ENCODE measurements around the gene EFCAB7. TPM values are rescaled to one million over a fixed set of nuclear protein-coding genes. Genes with fewer than 3 reads are reported as not detected.

EFCAB7 gene
- total RNA-seq, 1 experiment from 2014 or later, result 3.6 TPM

GRCh38 chr1:63600248-63600647 lies 76.9 kb downstream of the EFCAB7 start:
- peaks cover 82% of the 10 kb centered on the region for H3K79me2 ChIP-seq (ENCODE audit: low read length)
- POLR2A ChIA-PET (ENCODE audit: unreplicated experiment), result no interaction called here
- CTCF ChIA-PET, result no interaction called here
- 0 out of 2 replicates have a peak overlapping the region, but pooled peaks have one; percentile 16 for H3K4me2 ChIP-seq (ENCODE audit: low read length)
- H3K36me3 ChIP-seq (ENCODE audit: low read depth, low read length), result no peaks in the 10 kb centered on the region
- intact Hi-C loops (cut with micrococcal nuclease), result no loop called here
- H3K9me2 ChIP-seq (replicated peaks; ENCODE audit: low read length), result no peaks in the 10 kb centered on the region
- DNase-seq, result peak; percentile 31
- peaks cover 18% of the 10 kb centered on the region; the same call in 1 of the 2 replicates for H4K20me1 ChIP-seq (ENCODE audit: low read length)
- no peak overlapping the region for H3K27ac ChIP-seq (ENCODE audit: low read length)
- no peak overlapping the region for H2AFZ ChIP-seq (ENCODE audit: low read length)
- TF ChIP-seq CTCF (conservative IDR thresholded peaks at IDR 0.05; ENCODE audit: low read depth, low read length) (no peak), EZH2phosphoT487 (IDR thresholded peaks at IDR 0.05; ENCODE audit: borderline replicate concordance, low read length) (no peak), EZH2 (IDR thresholded peaks at IDR 0.05; ENCODE audit: low read length, unreplicated experiment) (no peak)
- H3F3A ChIP-seq (ENCODE audit: low read length, unreplicated experiment), result no peaks in the 10 kb centered on the region
- peak; percentile 54 for ATAC-seq
- no TSS peak for BruUV-seq (replicated peaks)
- H3K4me3 ChIP-seq (ENCODE audit: low read length), result no peak overlapping the region
- H3K9ac ChIP-seq (ENCODE audit: low read length), result no peak overlapping the region
- H3K27me3 ChIP-seq (ENCODE audit: low read length), result no peaks in the 10 kb centered on the region
- peaks cover 19% of the 10 kb centered on the region for H3K4me1 ChIP-seq (ENCODE audit: insufficient read depth, low read length)
- no peaks in the 10 kb centered on the region for H3K9me3 ChIP-seq (ENCODE audit: low read length)

DNA sequence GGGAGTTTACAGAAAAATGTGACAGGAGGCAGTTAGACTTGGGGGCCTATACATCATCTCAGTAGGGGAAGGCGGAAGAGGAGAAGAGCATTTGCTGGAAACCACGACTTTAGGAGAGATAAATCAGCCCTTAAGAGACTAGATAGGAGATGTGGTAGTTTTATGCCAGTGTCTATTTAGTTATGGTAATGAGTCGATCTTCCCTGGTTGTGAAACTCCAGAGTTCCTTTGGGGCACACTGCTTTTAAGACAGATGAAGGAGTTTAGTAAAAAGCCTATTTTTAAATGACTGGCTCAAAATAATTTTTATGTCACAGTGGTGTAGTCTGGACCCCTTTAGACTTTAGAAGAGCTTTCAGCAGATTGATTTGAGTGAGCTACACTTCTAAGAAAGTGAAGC lies 77.7 kb downstream of the EFCAB7 start:
- no peak overlapping the region for H3K4me3 ChIP-seq (ENCODE audit: low read length)
- no peaks in the 10 kb centered on the region for H3K27me3 ChIP-seq (ENCODE audit: low read length)
- peaks cover 18% of the 10 kb centered on the region; the same call in 1 of the 2 replicates for H4K20me1 ChIP-seq (ENCODE audit: low read length)
- H3K4me1 ChIP-seq (ENCODE audit: insufficient read depth, low read length), result peaks cover 19% of the 10 kb centered on the region
- ATAC-seq (no peak), DNase-seq (no peak)
- no peak overlapping the region for H3K9ac ChIP-seq (ENCODE audit: low read length)
- TF ChIP-seq EZH2phosphoT487 (IDR thresholded peaks at IDR 0.05; ENCODE audit: borderline replicate concordance, low read length) (no peak), CTCF (conservative IDR thresholded peaks at IDR 0.05; ENCODE audit: low read depth, low read length) (no peak)
- no peaks in the 10 kb centered on the region for H3K36me3 ChIP-seq (ENCODE audit: low read depth, low read length)
- ChIA-PET CTCF (no interaction called here), POLR2A (ENCODE audit: unreplicated experiment) (no interaction called here)
- H3K79me2 ChIP-seq (ENCODE audit: low read length), result peaks cover 74% of the 10 kb centered on the region
- H3K9me2 ChIP-seq (replicated peaks; ENCODE audit: low read length), result no peaks in the 10 kb centered on the region
- no TSS peak for BruUV-seq (replicated peaks)
- no peak overlapping the region for H3K27ac ChIP-seq (ENCODE audit: low read length)
- intact Hi-C loops (cut with micrococcal nuclease), result no loop called here
- H3F3A ChIP-seq (ENCODE audit: low read length, unreplicated experiment), result no peaks in the 10 kb centered on the region
- H3K9me3 ChIP-seq (ENCODE audit: low read length), result no peaks in the 10 kb centered on the region
- H2AFZ ChIP-seq (ENCODE audit: low read length), result no peak overlapping the region
- H3K4me2 ChIP-seq (ENCODE audit: low read length), result no peak overlapping the region

DNA sequence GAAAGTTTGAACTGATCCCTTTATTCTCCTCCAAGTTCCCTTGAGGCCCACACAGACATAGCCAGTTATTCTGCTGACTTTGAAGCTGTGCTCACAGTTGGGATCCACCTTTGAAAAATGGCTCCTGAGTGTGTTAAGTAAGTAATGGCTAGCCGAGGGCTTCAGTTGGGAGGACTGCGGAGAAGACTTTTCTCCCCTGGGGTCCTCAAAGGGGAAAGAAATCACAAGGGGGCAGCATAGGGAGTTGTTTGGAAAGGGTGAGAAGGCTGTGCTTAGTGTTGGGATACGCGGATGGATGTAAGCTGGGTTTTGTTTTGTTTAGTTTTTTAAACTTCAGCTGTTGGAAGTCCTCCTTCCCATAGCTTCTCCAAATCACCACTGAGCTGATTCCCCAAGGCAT lies 78.1 kb downstream of the EFCAB7 start:
- no peak for ATAC-seq
- Histone ChIP-seq H3K9me2 (replicated peaks; ENCODE audit: low read length) (no peaks in the 10 kb centered on the region), H3K27me3 (ENCODE audit: low read length) (no peaks in the 10 kb centered on the region), H3K4me1 (ENCODE audit: insufficient read depth, low read length) (peaks cover 18% of the 10 kb centered on the region), H3K9ac (ENCODE audit: low read length) (no peak overlapping the region), H3K27ac (ENCODE audit: low read length) (no peak overlapping the region), H3K79me2 (ENCODE audit: low read length) (peaks cover 70% of the 10 kb centered on the region), H3K9me3 (ENCODE audit: low read length) (no peaks in the 10 kb centered on the region), H2AFZ (ENCODE audit: low read length) (no peak overlapping the region), H3F3A (ENCODE audit: low read length, unreplicated experiment) (no peaks in the 10 kb centered on the region), H3K36me3 (ENCODE audit: low read depth, low read length) (no peaks in the 10 kb centered on the region), H3K4me3 (ENCODE audit: low read length) (no peak overlapping the region), H3K4me2 (ENCODE audit: low read length) (no peak overlapping the region), H4K20me1 (ENCODE audit: low read length) (peaks cover 18% of the 10 kb centered on the region; the same call in 1 of the 2 replicates)
- intact Hi-C loops (cut with micrococcal nuclease), result no loop called here
- no TSS peak for BruUV-seq (replicated peaks)
- POLR2A ChIA-PET (ENCODE audit: unreplicated experiment), result no interaction called here
- CTCF ChIA-PET, result no interaction called here
- no peak for DNase-seq
- TF ChIP-seq EZH2 (IDR thresholded peaks at IDR 0.05; ENCODE audit: low read length, unreplicated experiment) (no peak), CTCF (conservative IDR thresholded peaks at IDR 0.05; ENCODE audit: low read depth, low read length) (no peak), EZH2phosphoT487 (IDR thresholded peaks at IDR 0.05; ENCODE audit: borderline replicate concordance, low read length) (no peak)

Data from PC-3 (cell line).